Naive thymus-derived CD4-positive, alpha-beta T cell (primary cell): ENCODE data around the gene AXDND1. TPM values are rescaled to one million over a fixed set of nuclear protein-coding genes. Genes with fewer than 3 reads are reported as not detected.
A peak's percentile ranks its signal among the peaks of the same experiment; 100 is the strongest.

Source experiments
- ATAC-seq: fragments of 150-1000 bp; cut with Tn5 transposase; 2 replicates; pipeline ENCODE4 v1.10.0; 2021; ENCODE audit warnings: mild to moderate bottlenecking, moderate library complexity
- CTCF ChIA-PET: fragments of 350-600 bp; sonication (Branson Sonifier 250); formaldehyde crosslinking; loops from one replicate; lab custom pipeline; 2021; ENCODE audit warnings: antibody characterized with exemption; lab: Charles Lee
- POLR2A ChIA-PET: fragments of 350-600 bp; sonication (Branson Sonifier 250); formaldehyde crosslinking; loops from one replicate; lab custom pipeline; 2021; ENCODE audit warnings: antibody characterized with exemption, inconsistent platforms; lab: Charles Lee
- DNase-seq, 9 donors: peaks; one replicate each; pipeline versions ENCODE4 v3.0.0 to v3.0.0-alpha.2; 2020 to 2022; ENCODE audit warnings: mixed read lengths in 1 of 9
- H3K27ac ChIP-seq: one replicate; pipeline ENCODE4 v1.7.0; 2013; ENCODE audit warnings: mild to moderate bottlenecking, low read depth, low read length, moderate library complexity
- H3K27me3 ChIP-seq, 2 donors: one replicate each; pipeline ENCODE4 v1.7.0; 2013; ENCODE audit warnings: low read length in 2 of 2, mild to moderate bottlenecking in 2 of 2, moderate library complexity in 2 of 2; ENCODE audit not compliant: control insufficient read depth in 2 of 2, insufficient read depth in 2 of 2
- H3K36me3 ChIP-seq, 3 experiments: 1 replicate in 2 of 3; 2 replicates in 1 of 3; pipeline ENCODE4 v1.7.0; 2013; ENCODE audit warnings: low read length in 3 of 3, mild to moderate bottlenecking in 3 of 3, moderate library complexity in 1 of 3; ENCODE audit not compliant: insufficient read depth in 3 of 3, control insufficient read depth in 2 of 3
- H3K4me1 ChIP-seq, 2 donors: one replicate each; pipeline ENCODE4 v1.7.0; 2013; ENCODE audit warnings: low read length in 2 of 2, mild to moderate bottlenecking in 2 of 2, moderate library complexity in 1 of 2; ENCODE audit not compliant: control insufficient read depth in 2 of 2, insufficient read depth in 2 of 2
- H3K4me3 ChIP-seq: 2 replicates; pipeline ENCODE4 v1.7.0; 2013; ENCODE audit warnings: mild to moderate bottlenecking, low read length
- H3K9me3 ChIP-seq, 3 experiments: 1 replicate in 2 of 3; 2 replicates in 1 of 3; pipeline ENCODE4 v1.7.0; 2013; ENCODE audit warnings: low read length in 3 of 3; ENCODE audit not compliant: control insufficient read depth in 2 of 3
- H3K27ac Mint-ChIP-seq, 9 donors: one replicate each; pipeline ENCODE4 v1.8.0; 2020 to 2022; ENCODE audit warnings: mixed read lengths in 9 of 9, mild to moderate bottlenecking in 8 of 9, moderate library complexity in 5 of 9, inconsistent platforms in 2 of 9
- H3K27me3 Mint-ChIP-seq, 5 donors: one replicate each; pipeline ENCODE4 v1.8.0; 2021 to 2022; ENCODE audit warnings: mixed read lengths in 5 of 5, mild to moderate bottlenecking in 1 of 5
- H3K36me3 Mint-ChIP-seq, 5 donors: one replicate each; pipeline ENCODE4 v1.8.0; 2020 to 2022; ENCODE audit warnings: mixed read lengths in 5 of 5, mild to moderate bottlenecking in 3 of 5, inconsistent platforms in 1 of 5
- H3K4me1 Mint-ChIP-seq, 7 donors: one replicate each; pipeline ENCODE4 v1.8.0; 2020 to 2022; ENCODE audit warnings: mixed read lengths in 7 of 7, mild to moderate bottlenecking in 3 of 7, inconsistent platforms in 1 of 7
- H3K4me3 Mint-ChIP-seq, 10 donors: one replicate each; pipeline ENCODE4 v1.8.0; 2020 to 2022; ENCODE audit warnings: mild to moderate bottlenecking in 10 of 10, mixed read lengths in 10 of 10, moderate library complexity in 6 of 10, inconsistent platforms in 2 of 10
- H3K9me3 Mint-ChIP-seq, 11 donors: one replicate each; pipeline ENCODE4 v1.8.0; 2020 to 2022; ENCODE audit warnings: mixed read lengths in 11 of 11, mild to moderate bottlenecking in 4 of 11, inconsistent platforms in 1 of 11, moderate library complexity in 1 of 11
- intact Hi-C, 2 donors: fragments of 100-400 bp; cut with micrococcal nuclease; formaldehyde crosslinking; loops; one replicate each; pipeline ENCODE4 v1.15.1; 2023
- polyA plus RNA-seq, 2 donors: library from polyadenylated mRNA; unstranded; fragments of 300-500 nt; fragmentation: Illumina TruSeq; gene quantifications; one replicate each; pipeline ENCODE4 v1.2.3, GENCODE V29; 2021
- total RNA-seq, 6 experiments: library from RNA in 5 of 6; stranded (reverse) in 5 of 6; gene quantifications; 1 replicate in 5 of 6; 2 replicates in 1 of 6; pipeline ENCODE4 v1.2.3 and lab custom pipeline; 2021 to 2026

Gene AXDND1
- total and polyA plus RNA-seq, 7 experiments from 2014 or later = 0.98 to 2.3 (median 1.3) TPM; not detected in 4

DNA sequence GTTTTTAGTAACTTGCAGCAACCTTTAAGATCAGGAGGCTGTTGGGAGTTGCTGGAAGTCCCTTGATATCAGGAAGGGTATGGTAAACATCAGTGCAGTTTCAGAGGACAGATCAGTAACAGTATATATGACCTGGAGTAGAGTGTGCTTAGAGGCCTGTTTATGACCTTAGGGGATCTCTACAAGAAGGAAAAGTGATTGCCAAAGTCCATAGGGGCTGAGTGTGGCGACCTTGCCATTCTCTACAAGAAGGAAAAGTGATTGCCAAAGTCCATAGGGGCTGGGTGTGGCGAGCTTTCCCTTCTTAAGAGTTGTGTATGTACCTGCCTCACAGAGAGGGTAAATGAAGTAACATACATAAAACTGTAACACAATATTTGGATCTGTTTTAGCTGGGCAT is 28.5 kb upstream of the AXDND1 start:
- intact Hi-C loops = loop anchor here in 1 of 2 donors (5.0 kb wide), 1 partner anchor 40 kb away; no protein-coding TSS in a partner anchor
- Histone ChIP-seq H3K4me1 (no peaks in the 10 kb centered on the region), H3K27me3 (no peaks in the 10 kb centered on the region), H3K36me3 (peaks cover 5 to 35% (median 6%) of the 10 kb centered on the region in 3 experiments), H3K27ac (no peak overlapping the region), H3K4me3 (no peak overlapping the region), H3K9me3 (no peaks in the 10 kb centered on the region)
- POLR2A ChIA-PET = no interaction called here
- peak overlapping the region in 7 of 9 donors; percentile 5 to 81 (median 55) for H3K27ac Mint-ChIP-seq
- H3K27me3 Mint-ChIP-seq = no peaks in the 10 kb centered on the region
- H3K4me1 Mint-ChIP-seq = peaks cover 0 to 11% (median 5%) of the 10 kb centered on the region in 7 donors
- DNase-seq (no peak), ATAC-seq (no peak)
- CTCF ChIA-PET = no interaction called here
- H3K4me3 Mint-ChIP-seq = no peak overlapping the region
- peaks cover 4 to 43% (median 20%) of the 10 kb centered on the region in 5 donors for H3K36me3 Mint-ChIP-seq
- no peaks in the 10 kb centered on the region for H3K9me3 Mint-ChIP-seq

DNA sequence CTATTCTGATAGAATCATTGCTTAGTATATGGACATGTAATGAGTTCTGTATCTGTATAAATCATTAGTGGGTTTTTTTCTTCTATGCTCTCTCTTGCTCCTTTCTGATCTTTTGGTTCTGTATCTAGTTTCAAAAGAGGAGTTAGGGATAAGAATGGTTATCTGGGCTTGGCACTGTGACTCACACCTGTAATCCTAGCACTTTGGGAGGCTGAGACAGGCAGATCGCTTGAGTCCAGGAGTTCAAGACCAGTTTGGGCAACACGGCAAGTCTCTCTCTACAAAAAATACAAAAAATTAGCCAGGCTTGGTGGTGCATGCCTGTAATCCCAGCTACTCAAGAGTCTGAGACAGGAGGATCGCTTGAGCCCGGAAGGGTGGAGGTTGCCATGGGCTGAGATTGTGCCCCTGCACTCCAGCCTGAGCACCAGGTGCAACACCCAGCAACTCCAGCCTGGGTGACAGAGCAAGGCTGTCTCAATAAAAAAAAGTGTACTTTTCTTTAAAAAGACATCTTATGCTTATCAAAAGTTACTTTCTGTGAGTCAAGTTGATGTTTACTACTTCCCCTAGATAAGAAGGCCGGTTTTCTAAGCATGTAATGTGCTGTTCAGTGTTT is 27.7 kb upstream of the AXDND1 start:
- H3K36me3 Mint-ChIP-seq = peaks cover 4 to 42% (median 23%) of the 10 kb centered on the region in 5 donors
- H3K4me3 ChIP-seq = no peak overlapping the region
- no peak for DNase-seq
- peaks cover 0 to 8% (median 0%) of the 10 kb centered on the region in 7 donors for H3K4me1 Mint-ChIP-seq
- H3K9me3 ChIP-seq = no peaks in the 10 kb centered on the region
- intact Hi-C loops = loop anchor here (2.0 to 5.0 kb wide), 2 partner anchors 15 to 41 kb away; no protein-coding TSS in a partner anchor
- H3K4me3 Mint-ChIP-seq = no peak overlapping the region
- no peak overlapping the region for H3K27ac ChIP-seq
- peaks cover 5 to 38% (median 6%) of the 10 kb centered on the region in 3 experiments for H3K36me3 ChIP-seq
- no peaks in the 10 kb centered on the region for H3K27me3 Mint-ChIP-seq
- no peak for ATAC-seq
- ChIA-PET POLR2A (no interaction called here), CTCF (no interaction called here)
- no peaks in the 10 kb centered on the region for H3K27me3 ChIP-seq
- H3K4me1 ChIP-seq = no peaks in the 10 kb centered on the region
- H3K9me3 Mint-ChIP-seq = no peaks in the 10 kb centered on the region
- H3K27ac Mint-ChIP-seq = peak overlapping the region in 8 of 9 donors; percentile 18 to 81 (median 58)

DNA sequence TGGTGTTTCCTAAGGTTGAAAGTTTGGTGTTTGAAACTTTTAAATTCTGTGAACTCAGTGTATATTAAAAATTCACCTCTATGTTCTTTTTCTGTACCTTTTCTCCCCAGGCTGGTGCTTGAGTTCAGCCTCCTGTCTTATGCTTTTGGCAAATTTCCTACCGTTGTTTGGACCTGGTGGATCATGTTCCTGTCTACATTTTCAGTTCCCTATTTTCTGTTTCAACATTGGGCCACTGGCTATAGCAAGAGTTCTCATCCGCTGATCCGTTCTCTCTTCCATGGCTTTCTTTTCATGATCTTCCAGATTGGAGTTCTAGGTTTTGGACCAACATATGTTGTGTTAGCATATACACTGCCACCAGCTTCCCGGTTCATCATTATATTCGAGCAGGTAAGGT is 24.9 kb upstream of the AXDND1 start:
- POLR2A ChIA-PET = interaction anchor here (0.6 to 0.7 kb wide), 2 partner anchors 538 to 615 kb away, joined by 3 read pairs; no protein-coding TSS in a partner anchor
- intact Hi-C loops = loop anchor here in 1 of 2 donors (1.0 kb wide), 1 partner anchor 28 kb away; no protein-coding TSS in a partner anchor
- Histone ChIP-seq H3K27me3 (no peaks in the 10 kb centered on the region), H3K4me1 (no peaks in the 10 kb centered on the region), H3K27ac (no peak overlapping the region), H3K36me3 (peaks cover 8 to 46% (median 20%) of the 10 kb centered on the region in 3 experiments), H3K4me3 (no peak overlapping the region), H3K9me3 (no peaks in the 10 kb centered on the region)
- DNase-seq = no peak
- Mint-ChIP-seq H3K36me3 (peaks cover 14 to 46% (median 23%) of the 10 kb centered on the region in 5 donors), H3K4me3 (no peak overlapping the region), H3K27ac (peak overlapping the region in 1 of 9 donors; percentile 77), H3K9me3 (no peaks in the 10 kb centered on the region), H3K27me3 (no peaks in the 10 kb centered on the region), H3K4me1 (peaks cover 0 to 3% (median 0%) of the 10 kb centered on the region in 7 donors)
- no peak for ATAC-seq
- CTCF ChIA-PET = interaction anchor here (0.9 kb wide), 1 partner anchor 89 kb away, joined by 3 read pairs; no protein-coding TSS in a partner anchor

DNA sequence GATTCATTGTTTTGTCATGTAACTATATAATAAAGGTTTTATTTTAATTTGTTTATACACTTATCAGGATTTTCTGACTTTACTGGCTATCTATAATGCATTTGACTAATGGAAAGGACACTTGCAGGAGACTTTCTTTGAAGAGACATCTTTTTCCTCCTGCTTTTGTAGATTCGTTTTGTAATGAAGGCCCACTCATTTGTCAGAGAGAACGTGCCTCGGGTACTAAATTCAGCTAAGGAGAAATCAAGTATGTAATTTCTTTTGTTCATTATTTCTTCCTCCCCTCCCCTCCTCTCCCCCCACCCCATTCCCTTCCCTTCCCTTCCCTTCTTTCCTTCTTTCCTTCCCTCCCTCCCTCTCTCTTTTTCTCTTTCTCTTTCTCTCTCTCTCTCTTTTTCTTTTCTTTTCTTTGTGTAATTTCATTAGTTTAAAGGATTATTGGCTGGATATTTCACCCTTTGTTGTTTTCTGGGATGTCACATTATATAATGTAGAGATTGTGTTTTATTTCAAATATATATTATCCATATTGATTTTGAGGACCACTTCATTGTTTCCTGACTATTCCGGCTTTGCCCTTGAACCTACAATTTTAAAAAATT is 23.7 kb upstream of the AXDND1 start:
- H3K27me3 Mint-ChIP-seq = no peaks in the 10 kb centered on the region
- H3K9me3 Mint-ChIP-seq = no peaks in the 10 kb centered on the region
- peaks cover 0 to 3% (median 0%) of the 10 kb centered on the region in 7 donors for H3K4me1 Mint-ChIP-seq
- H3K4me3 Mint-ChIP-seq = no peak overlapping the region
- intact Hi-C loops = loop anchor here in 1 of 2 donors (1.0 kb wide), 1 partner anchor 27 kb away; no protein-coding TSS in a partner anchor
- DNase-seq (no peak), ATAC-seq (no peak)
- POLR2A ChIA-PET = no interaction called here
- peaks cover 8 to 49% (median 21%) of the 10 kb centered on the region in 3 experiments for H3K36me3 ChIP-seq
- H3K4me3 ChIP-seq = no peak overlapping the region
- no peaks in the 10 kb centered on the region for H3K4me1 ChIP-seq
- H3K27me3 ChIP-seq = no peaks in the 10 kb centered on the region
- no peaks in the 10 kb centered on the region for H3K9me3 ChIP-seq
- H3K27ac ChIP-seq = no peak overlapping the region
- no peak overlapping the region for H3K27ac Mint-ChIP-seq
- CTCF ChIA-PET = no interaction called here
- H3K36me3 Mint-ChIP-seq = peaks cover 14 to 52% (median 27%) of the 10 kb centered on the region in 5 donors

DNA sequence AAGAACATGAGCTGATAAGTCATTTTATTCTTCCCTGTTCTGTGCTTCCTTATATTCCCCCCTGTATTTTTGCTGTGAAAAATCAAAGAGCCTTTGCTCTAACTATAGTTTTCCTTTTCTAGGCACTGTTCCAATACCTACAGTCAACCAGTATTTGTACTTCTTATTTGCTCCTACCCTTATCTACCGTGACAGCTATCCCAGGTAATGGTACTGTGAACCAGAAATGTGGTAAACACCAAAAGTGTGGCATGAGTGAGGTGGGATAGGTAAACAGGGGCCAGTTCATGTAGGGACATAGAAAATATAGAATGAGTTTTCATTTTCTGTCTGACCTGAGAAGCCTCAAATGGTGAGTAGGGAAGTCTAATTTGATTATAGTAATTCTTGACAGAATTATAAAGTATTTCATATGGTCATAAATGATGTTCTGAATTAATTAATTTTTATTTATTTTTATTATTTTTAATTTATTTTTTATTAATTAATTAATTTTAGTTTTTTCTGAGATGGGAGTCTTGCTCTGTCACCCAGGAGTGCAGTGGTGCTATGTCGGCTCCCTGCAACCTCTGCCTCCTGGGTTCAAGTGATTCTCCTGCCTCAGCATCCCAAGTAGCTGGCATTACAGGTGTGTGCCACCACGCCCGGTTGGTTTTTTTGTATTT is 22.9 kb upstream of the AXDND1 start:
- Histone ChIP-seq H3K27ac (no peak overlapping the region), H3K9me3 (no peaks in the 10 kb centered on the region), H3K36me3 (peaks cover 8 to 50% (median 21%) of the 10 kb centered on the region in 3 experiments), H3K27me3 (no peaks in the 10 kb centered on the region), H3K4me1 (no peaks in the 10 kb centered on the region), H3K4me3 (no peak overlapping the region)
- ChIA-PET POLR2A (no interaction called here), CTCF (no interaction called here)
- H3K27ac Mint-ChIP-seq = peak overlapping the region in 2 of 9 donors; percentile 5 to 51
- H3K9me3 Mint-ChIP-seq = no peaks in the 10 kb centered on the region
- H3K4me1 Mint-ChIP-seq = peaks cover 0 to 3% (median 0%) of the 10 kb centered on the region in 7 donors
- no peak overlapping the region for H3K4me3 Mint-ChIP-seq
- ATAC-seq (no peak), DNase-seq (no peak)
- H3K27me3 Mint-ChIP-seq = no peaks in the 10 kb centered on the region
- H3K36me3 Mint-ChIP-seq = peaks cover 17 to 54% (median 27%) of the 10 kb centered on the region in 5 donors
- intact Hi-C loops = no loop called here

DNA sequence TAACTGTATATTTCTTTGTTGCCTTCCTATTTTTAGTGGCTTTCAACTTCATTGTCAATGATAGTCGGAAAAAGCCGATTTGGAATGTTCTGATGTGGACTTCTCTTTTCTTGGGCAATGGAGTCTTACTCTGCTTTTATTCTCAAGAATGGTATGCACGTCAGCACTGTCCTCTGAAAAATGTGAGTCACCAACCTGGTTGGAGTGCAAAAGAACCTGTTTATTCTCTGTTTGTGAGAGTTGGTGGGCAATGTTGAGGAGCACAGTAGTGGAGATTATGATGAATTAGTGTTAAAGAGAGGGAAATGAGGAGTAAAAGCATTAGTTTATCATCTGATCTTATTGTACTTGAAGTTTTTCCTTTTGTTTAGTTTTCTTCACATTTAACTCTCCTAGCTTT is 14.5 kb upstream of the AXDND1 start:
- Histone ChIP-seq H3K36me3 (peaks cover 7 to 67% (median 13%) of the 10 kb centered on the region in 3 experiments), H3K4me3 (no peak overlapping the region), H3K9me3 (no peaks in the 10 kb centered on the region), H3K4me1 (no peaks in the 10 kb centered on the region), H3K27me3 (no peaks in the 10 kb centered on the region), H3K27ac (no peak overlapping the region)
- Mint-ChIP-seq H3K9me3 (no peaks in the 10 kb centered on the region), H3K27ac (peak overlapping the region in 4 of 9 donors; percentile 45 to 89 (median 64)), H3K27me3 (no peaks in the 10 kb centered on the region), H3K4me3 (no peak overlapping the region), H3K4me1 (peaks cover 0 to 5% (median 0%) of the 10 kb centered on the region in 7 donors), H3K36me3 (peaks cover 15 to 52% (median 21%) of the 10 kb centered on the region in 5 donors)
- intact Hi-C loops = no loop called here
- CTCF ChIA-PET = no interaction called here
- POLR2A ChIA-PET = no interaction called here
- ATAC-seq = no peak
- no peak for DNase-seq
